Left ventricle myocardium inferior (tissue), 1 donor: Measurements from ENCODE around the gene KRTAP5-1. TPM values are rescaled to one million over a fixed set of nuclear protein-coding genes. Genes with fewer than 3 reads are reported as not detected.
A peak's percentile ranks its signal among the peaks of the same experiment; 100 is the strongest.

Source experiments
- DNase-seq: peaks from one replicate; pipeline ENCODE4 v3.0.0-alpha.2; 2020
- H3K27ac ChIP-seq: fragments of 200-600 bp; replicated peaks from 2 replicates; pipeline ENCODE4 v1.8.0; 2021
- H3K27me3 ChIP-seq: fragments of 200-600 bp; 2 replicates; pipeline ENCODE4 v1.8.0; 2021; ENCODE audit warnings: low read depth
- H3K36me3 ChIP-seq: fragments of 200-600 bp; 2 replicates; pipeline ENCODE4 v1.8.0; 2021
- H3K4me1 ChIP-seq: fragments of 200-600 bp; 2 replicates; pipeline ENCODE4 v1.8.0; 2021
- H3K4me3 ChIP-seq: fragments of 200-600 bp; 2 replicates; pipeline ENCODE4 v1.8.0; 2021; ENCODE audit warnings: mild to moderate bottlenecking, moderate library complexity
- H3K9me3 ChIP-seq: fragments of 200-600 bp; replicated peaks from 2 replicates; pipeline ENCODE4 v1.8.0; 2021
- intact Hi-C: fragments of 100-400 bp; cut with micrococcal nuclease; formaldehyde crosslinking; loops from one replicate; pipeline ENCODE4 v1.11.0; 2022
- total RNA-seq: library from RNA; stranded (reverse); fragmentation: NEBNext Ultra II Directional; extraction: Animal tissue kit (Norgen Biotek cat#: 25700); gene quantifications from one replicate; pipeline ENCODE4 v1.2.1, GENCODE V29; 2021
- TF ChIP-seq, protein P1 (sequence below): fragments of 200-600 bp; IDR thresholded peaks from 2 replicates; pipeline ENCODE4 v1.8.0; 2021; ENCODE audit warnings: antibody characterized with exemption, mild to moderate bottlenecking, borderline replicate concordance
- donor health status: DM: no; HTN: yes; CAD: no; lungs with severe emphysema.

KRTAP5-1 gene
- total RNA-seq, 1 donor from 2014 or later = not detected

DNA sequence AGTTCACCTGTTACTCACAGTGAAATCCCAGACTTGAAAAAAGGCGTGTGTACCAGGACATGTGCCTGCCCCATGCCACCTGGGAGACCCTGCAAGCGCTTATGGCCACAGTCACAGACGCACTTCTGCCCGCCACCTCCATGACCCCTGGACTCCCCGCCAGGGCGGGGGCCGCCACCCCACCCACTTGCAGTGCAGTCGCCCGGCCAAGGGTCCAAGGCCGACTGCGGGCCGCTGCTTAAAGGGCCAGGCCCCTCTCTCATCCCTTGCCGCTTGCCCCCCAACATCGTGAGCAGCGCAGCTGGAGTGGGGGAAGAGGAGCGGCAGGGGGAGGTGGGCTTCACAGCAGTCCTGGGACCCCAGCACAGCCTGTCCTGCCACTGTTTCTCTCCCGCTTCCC is 23.8 kb downstream of the KRTAP5-1 start:
- no peak for DNase-seq
- Histone ChIP-seq H3K9me3 (no peaks in the 10 kb centered on the region), H3K27me3 (no peaks in the 10 kb centered on the region), H3K36me3 (peaks cover 33% of the 10 kb centered on the region), H3K4me3 (no peak overlapping the region), H3K4me1 (peaks cover 66% of the 10 kb centered on the region), H3K27ac (no peak overlapping the region)
- TF ChIP-seq, protein P1, sequence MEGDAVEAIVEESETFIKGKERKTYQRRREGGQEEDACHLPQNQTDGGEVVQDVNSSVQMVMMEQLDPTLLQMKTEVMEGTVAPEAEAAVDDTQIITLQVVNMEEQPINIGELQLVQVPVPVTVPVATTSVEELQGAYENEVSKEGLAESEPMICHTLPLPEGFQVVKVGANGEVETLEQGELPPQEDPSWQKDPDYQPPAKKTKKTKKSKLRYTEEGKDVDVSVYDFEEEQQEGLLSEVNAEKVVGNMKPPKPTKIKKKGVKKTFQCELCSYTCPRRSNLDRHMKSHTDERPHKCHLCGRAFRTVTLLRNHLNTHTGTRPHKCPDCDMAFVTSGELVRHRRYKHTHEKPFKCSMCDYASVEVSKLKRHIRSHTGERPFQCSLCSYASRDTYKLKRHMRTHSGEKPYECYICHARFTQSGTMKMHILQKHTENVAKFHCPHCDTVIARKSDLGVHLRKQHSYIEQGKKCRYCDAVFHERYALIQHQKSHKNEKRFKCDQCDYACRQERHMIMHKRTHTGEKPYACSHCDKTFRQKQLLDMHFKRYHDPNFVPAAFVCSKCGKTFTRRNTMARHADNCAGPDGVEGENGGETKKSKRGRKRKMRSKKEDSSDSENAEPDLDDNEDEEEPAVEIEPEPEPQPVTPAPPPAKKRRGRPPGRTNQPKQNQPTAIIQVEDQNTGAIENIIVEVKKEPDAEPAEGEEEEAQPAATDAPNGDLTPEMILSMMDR = no peak
- intact Hi-C loops = no loop called here

DNA sequence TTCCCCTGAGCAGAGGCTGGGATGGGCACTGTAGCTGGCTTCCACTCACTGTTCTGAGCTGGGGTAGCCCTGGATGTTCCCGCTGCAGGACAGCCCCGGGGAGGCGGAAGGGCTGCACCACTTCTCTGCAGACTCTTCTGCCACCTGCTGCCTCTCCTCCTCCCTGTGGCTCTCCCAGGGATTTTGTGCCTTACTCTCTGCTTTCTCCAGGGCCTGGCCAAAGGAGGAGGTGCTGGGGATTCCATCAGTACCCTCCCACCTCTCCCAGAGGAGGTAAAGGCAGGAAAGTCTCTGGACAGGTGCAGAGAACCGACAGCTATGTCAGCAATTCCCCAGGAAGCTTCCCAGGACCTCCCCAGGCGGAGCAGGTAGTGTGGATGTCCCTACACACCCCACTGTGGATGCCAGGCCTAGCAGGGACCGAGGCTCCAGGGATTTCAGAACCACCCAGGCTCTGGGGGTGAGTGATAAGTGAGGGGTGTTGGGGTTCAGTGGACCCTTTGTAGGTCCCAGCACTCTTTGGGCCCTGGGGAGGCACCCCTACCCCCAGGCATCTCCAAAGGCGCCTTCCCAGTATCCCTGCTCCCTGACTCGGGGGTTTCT is 24.3 kb downstream of the KRTAP5-1 start:
- H3K4me3 ChIP-seq = no peak overlapping the region
- no peak for DNase-seq
- TF ChIP-seq, protein P1 = peak; percentile 13
- intact Hi-C loops = no loop called here
- peaks cover 38% of the 10 kb centered on the region for H3K36me3 ChIP-seq
- H3K27me3 ChIP-seq = no peaks in the 10 kb centered on the region
- H3K4me1 ChIP-seq = peaks cover 65% of the 10 kb centered on the region
- peak overlapping the region; percentile 90 for H3K27ac ChIP-seq
- no peaks in the 10 kb centered on the region for H3K9me3 ChIP-seq

GRCh38 chr11:1560002-1560648 is 25.0 kb downstream of the KRTAP5-1 start:
- Histone ChIP-seq H3K27ac (peak overlapping the region; percentile 90), H3K36me3 (peaks cover 38% of the 10 kb centered on the region), H3K4me1 (peaks cover 65% of the 10 kb centered on the region), H3K27me3 (no peaks in the 10 kb centered on the region), H3K9me3 (no peaks in the 10 kb centered on the region), H3K4me3 (no peak overlapping the region)
- TF ChIP-seq, protein P1 = no peak
- DNase-seq = no peak
- intact Hi-C loops = no loop called here

- TF ChIP-seq, protein P1 = no peak
- peak; percentile 89 for DNase-seq
- Histone ChIP-seq H3K36me3 (peaks cover 38% of the 10 kb centered on the region), H3K4me1 (peaks cover 59% of the 10 kb centered on the region), H3K9me3 (no peaks in the 10 kb centered on the region), H3K4me3 (peak overlapping the region; percentile 29), H3K27ac (peak overlapping the region; percentile 90), H3K27me3 (no peaks in the 10 kb centered on the region)
- intact Hi-C loops = no loop called here
These were observed 25.8 kb downstream of the KRTAP5-1 start for GRCh38 chr11:1559111-1559951.

GRCh38 chr11:1558775-1559110 is 26.3 kb downstream of the KRTAP5-1 start:
- DNase-seq = no peak
- Histone ChIP-seq H3K9me3 (no peaks in the 10 kb centered on the region), H3K4me3 (peak overlapping the region; percentile 29), H3K36me3 (peaks cover 34% of the 10 kb centered on the region), H3K27me3 (no peaks in the 10 kb centered on the region), H3K4me1 (peaks cover 58% of the 10 kb centered on the region), H3K27ac (peak overlapping the region; percentile 90)
- TF ChIP-seq, protein P1 = no peak
- intact Hi-C loops = no loop called here
